ENCODE data around the gene SBK2.
"Not testable (repeated sequence)": the region's sequence is repeated elsewhere in the genome, so short reads cannot be mapped to it uniquely, and the experiment has no call there.

The SBK2 gene

DNA sequence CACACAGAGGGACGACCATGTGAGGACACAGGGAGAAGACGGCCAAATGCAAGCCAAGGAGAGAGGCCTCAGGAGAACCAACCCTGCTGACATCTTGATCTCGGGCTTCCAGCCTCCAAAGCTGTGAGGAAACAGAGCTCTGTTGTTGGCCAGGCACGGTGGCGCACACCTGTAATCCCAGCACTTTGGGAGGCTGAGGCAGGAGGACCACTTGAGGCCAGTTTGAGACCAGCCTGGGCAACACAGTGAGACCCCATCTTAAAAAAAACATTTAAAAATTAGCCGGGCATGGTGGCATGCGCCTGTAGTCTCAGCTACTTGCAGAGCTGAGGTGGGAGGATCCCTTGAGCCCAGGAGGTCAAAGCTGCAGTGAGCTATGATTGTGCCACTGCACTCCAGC, 2.7 kb downstream of the SBK2 start:
- not testable (repeated sequence) for DNase-seq

DNA sequence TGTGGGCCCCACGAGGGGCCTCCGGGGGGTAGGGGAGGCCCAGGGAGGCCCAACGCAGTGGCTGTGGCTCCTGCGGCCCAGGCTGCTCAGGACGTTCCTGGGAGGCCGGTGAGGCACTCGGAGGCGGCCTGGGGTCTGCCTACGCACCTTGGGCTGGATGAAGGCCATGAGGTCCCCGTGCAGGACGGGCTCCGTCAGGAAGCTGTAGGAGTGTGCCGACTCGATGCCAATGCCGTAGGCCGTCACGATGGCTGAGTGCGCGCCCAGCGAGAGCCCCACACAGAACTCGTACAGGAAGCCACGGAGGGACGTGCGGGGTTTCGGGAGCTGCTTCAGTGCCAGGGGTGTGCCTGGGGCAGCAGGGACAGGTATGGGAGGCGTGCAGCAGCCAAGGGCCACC, 5.9 kb downstream of the SBK2 start:
- no peak for DNase-seq

DNA sequence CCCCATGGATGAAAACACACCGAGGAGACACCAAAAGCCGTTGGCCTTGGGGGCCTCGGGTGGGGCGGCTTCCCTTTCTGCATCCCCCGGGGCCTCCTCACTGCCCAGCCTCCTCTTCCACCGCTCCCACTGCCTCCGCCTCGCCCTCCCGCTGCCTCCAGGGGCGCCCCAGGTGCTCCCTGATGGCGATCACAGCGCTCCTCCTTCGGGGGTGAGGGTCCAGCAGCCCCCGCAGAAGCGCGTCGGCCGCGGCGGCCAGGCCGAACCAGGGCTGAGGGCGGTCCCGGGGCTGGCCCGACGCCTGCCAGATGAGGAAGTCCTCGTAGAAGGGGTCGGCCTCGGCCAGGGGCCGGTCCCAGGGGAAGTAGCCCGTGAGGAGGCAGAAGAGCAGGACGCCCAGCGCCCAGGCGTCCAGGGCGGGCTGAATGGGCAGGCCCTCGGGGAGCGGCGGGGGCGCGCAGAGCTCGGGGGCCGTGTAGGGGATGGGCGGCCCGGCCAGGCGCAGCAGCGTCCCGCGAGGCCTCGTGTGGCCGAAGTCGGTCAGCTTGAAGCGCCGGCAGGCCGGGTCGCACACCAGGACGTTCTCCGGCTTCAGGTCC, 7.2 kb downstream of the SBK2 start:
- no peak for DNase-seq

DNA sequence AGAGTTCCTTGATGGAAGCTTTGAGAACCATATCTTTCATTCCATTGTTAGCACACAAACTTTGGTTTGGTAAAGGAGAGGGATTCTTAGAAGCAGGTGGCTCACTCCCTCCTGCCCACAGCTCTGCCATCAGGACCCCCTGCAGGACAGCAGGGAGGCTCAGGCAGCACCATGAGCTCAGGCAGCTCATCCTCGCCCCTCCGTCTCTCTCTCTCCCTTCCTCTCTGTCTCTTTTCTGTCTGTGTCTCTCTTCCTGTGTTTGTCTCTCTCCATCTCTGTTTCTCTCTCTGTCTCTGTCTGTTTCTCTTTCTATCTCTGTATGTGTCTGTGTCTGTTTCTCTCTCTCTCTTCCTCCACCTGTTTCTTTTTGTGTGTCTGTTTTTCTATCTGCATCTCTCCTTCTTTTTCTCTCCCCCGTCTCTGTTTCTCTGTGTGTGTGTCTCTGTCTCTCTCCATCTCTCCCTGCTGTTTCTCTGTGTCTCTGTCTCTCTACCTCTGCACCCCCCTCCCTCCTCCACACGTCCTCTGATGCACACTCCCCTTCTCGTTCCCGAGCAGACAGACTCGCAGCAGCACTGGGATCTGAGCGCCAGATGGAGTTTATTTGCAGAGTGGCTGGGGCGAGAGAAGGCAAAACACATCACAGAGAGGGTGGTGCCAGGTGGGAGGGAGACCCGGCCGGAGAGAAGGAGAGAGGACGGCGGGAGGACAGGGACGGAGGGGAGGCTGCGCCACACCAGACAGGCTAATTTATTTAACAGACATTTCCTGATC, 8.7 kb downstream of the SBK2 start:
- DNase-seq = no peak

DNA sequence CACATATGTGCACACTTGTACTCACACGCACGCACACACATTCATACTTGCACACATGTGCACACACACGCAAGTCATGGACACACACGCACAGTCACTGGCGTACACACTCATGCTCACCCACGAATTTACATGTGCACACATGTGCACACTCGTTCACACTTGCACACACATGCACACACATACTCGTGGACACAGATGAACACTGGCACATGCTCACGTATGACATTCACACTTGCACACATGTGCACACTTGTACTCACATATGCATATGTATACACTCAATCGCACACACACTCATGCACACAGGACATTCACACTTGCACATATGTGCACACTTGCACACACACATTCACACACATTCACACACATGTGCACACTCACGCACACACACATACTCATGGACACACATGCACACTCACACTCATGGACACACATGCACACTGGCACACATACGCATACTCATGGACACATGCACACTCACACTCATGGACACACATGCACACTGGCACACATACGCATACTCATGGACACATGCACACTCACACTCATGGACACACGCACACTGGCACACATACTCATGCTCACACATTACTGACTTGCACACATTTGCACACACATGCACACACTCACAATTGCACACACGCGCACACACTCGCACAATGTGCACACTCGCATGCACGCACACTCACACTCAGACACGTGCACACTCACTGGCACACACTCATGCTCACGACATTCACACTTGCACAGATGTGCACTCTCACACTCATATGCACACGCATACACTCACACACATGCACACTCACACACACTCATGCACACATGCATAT, 9.5 kb downstream of the SBK2 start:
- no peak for DNase-seq

DNA sequence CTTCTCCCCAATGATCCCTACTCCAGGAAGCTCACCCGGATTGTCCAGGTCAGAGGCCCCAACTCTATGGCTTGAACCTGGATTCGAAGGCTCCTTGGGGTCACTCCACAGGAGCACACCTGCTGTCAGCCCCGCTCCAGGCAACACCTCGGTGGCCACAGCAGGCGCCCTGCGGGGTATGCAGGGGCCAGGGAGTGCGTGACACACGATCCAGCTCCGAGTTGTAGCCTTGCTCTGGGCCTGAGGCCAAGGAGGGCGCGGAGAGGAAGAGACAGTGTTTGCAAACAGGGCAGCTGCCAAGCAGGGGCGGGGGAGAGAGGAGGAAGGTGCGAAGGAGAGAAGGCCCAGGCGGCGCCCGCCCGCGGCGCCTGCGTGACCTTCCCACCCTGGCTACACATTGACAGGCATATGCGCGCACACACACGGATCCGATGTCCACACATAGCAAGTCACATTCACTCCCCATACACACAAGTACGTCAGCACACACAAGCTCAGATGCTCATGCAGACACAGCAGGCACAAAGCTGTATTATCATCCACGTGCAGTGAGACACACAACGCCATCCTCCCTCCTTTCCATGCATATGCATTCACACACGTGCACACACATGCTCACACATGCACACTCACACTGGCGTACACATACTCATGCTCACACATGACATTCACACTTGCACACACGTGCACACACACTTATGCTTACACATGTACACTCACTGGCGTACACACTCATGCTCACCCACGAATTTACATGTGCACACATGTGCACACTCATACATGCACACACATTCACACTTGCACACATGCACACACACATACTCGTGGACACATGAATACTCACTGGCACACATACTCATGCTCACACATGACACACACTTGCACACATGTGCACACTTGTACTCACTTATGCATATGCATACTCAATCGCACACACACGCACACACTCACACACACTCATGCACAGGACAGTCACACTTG, 10.4 kb downstream of the SBK2 start:
- no peak for DNase-seq

DNA sequence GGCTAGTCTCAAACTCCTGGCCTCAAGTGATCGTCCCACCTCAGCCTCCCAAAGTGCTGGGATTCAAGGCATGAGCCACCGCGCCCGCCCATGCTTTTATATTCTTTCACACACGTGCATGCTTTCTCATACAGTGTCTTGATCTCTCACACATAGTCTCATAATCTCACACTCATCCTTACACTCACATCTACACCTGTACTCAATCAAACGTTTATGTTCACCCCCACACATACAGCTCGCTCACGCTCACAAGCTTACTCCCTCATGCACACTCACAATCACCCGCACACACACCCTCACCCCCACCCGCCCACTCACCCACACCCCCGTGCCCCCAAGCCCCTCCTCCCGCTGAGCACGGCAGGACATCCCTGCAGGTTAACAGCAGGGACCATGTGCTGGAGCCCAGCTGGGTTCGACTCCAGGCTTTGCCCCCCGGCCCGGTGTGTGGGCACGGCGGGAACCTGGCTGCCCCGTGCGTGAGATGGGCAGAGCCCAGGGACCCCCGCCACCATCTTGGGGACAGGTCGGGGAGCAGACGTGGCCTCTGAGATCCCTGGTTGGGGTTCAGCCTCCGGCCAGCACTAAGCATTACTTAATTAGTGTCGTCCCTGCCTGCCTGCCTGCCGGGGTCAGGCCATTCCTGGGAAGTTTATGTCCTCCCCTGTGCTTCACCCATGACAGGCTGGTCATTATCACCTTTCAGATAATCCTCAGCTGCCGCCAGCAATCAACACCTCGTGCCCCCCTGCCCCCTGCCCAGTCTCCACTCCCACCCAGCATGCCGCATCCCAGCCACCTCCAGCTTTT, 11.4 kb downstream of the SBK2 start:
- DNase-seq = no peak

DNA sequence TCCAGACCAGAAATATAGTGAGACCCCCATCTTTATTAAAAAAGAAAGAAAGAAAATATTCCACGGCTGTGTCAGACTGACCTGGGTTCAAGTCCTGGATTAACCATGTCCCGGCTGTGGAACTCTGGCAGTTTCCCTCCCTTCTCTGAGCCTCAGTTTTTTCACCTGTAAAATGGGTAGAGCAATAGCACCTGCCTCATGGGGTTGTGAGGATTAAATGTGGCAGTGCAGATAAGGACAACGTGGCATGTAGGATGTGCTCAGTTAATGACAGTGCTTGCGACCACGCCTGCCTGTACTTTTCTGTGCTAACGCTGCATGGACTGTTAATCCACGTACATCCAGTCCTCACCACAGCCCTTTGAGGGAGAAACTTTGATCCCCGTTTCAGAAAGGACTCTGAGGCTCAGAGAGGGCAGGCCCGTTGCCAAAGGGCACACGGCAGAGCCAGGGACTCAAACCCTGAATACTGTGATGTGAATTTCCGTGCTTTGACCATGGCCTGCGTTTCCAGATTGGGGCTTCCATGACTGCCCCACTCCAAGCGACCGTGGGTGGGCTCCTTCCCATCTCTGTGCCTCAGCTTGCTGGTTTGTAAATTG, 16.1 kb downstream of the SBK2 start:
- no peak for DNase-seq

DNA sequence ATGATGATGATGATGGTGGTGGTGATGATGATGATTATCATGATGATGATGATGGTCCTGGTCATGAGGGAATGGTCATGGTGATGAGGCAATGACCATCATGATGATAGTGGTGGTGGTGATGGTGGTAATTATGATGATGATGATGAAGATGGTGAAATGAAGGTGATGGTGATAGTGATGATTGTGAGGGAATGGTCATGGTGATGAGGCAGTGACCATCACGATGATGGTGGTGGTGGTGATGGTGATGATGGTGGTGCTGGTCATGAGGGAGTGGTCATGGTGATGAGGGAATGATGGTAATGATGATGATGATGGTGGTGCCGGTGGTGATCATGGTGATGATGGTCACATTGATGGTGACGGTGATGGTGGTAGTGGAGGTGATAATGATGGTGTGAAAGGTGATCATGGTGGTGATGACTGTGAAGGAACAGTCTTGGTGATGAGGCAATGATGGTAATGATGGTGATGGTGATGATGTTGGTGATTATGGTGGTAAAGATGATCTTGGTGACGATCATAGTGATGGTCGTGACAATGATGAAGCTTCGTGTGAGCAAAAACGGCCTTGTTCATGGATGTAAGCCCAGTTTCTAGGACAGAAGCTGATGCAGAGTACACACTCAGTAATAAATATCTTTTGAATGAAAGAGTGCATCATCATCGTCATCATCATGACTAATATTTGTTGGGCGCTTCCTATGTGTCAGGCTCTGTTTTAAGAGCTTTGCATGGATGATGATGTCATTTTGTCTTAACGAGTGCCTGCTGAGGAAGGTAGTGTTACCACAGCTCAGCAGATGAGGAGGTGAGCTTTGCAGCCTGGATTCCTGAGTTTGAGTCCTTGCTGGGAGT, 17.3 kb downstream of the SBK2 start:
- DNase-seq = no peak

DNA sequence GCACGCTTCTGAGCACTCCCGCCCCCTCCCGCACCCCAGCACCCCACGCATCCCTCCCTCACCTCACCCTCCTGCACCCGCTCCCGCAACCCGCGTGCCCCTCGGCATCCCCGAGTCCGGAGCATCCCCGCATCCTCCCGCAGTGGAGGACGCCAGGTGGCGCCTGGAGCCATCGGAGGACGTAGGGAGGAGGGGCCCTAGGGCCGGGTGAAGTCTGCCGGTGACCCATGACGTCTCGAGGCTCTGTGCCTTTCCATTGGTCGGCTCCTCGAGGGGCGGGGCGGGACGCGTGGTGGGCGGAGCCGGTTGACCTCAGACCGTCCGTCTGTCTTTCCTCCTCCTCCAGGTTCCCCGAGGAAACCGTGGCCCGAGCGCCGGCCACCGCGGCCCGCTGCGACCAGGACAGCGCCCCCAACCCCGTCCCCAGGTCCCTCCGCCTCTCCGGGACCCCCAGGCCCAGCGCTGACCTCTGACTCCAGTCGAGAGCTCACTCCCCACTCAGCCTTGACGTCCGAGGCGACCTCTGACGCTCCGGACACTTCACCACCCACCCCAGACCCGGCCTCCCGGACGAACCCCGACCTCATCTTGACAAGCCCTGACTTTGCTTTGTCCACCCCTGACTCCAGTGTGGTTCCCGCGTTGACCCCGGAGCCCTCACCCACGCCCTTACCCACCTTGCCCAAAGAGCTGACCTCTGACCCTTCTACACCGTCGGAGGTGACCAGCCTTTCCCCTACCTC, 19.9 kb downstream of the SBK2 start:
- DNase-seq = peak; percentile 91 to 93

DNA sequence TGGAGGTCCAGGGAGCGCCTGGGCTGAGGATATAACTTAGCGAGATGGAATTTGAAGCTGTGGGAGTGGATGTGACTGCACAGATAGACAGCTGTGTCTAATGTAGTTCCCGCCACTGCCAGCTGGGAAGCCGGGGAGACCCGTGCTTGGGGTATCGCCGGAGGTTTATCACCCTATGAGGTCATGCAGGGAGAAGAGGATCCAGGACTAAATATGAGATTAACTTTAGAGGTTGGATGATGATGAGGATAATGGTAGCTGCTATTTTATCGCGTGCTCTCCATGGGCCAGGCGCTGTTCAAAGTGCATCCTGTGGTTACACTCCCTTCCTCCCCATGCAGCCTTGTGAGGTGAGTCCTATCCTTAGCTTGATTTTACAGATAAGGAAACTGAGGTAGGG, 28.8 kb downstream of the SBK2 start:
- no peak for DNase-seq

DNA sequence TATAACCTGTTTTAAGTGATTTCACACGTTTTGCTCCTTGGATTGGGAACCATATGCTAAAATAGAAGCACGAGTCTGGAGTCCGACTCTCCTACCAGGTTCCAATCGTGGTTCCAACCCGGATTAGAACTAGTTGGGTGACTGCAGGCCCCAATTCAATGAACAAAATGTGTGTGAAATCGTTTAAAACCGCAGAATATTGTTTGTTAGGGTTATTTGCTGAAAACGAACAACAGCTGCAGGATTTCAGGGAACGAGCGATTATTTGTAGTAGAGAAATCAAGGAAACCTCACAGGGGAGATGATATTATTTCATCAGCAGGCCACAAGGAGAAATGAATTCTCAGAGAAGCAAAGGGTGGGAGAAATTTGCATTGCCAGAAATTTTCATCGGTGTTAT, 32.0 kb downstream of the SBK2 start:
- DNase-seq = no peak

DNA sequence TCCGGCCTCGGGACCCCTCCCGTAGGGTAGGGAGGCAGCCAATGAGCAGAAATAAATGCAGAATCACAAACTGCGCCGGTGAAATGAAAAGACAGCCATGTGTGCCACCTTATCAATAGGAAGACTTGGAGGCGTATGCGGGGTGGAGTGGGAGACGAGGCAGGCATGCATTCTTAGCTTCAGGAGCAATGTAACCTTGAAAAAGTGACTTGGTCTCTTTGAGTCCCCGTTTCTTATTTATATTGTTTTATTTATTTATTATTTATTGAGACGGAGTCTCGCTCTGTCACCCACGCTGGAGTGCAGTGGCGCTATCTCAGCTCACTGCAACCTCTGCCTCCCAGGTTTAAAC, 32.7 kb downstream of the SBK2 start:
- no peak for DNase-seq

DNA sequence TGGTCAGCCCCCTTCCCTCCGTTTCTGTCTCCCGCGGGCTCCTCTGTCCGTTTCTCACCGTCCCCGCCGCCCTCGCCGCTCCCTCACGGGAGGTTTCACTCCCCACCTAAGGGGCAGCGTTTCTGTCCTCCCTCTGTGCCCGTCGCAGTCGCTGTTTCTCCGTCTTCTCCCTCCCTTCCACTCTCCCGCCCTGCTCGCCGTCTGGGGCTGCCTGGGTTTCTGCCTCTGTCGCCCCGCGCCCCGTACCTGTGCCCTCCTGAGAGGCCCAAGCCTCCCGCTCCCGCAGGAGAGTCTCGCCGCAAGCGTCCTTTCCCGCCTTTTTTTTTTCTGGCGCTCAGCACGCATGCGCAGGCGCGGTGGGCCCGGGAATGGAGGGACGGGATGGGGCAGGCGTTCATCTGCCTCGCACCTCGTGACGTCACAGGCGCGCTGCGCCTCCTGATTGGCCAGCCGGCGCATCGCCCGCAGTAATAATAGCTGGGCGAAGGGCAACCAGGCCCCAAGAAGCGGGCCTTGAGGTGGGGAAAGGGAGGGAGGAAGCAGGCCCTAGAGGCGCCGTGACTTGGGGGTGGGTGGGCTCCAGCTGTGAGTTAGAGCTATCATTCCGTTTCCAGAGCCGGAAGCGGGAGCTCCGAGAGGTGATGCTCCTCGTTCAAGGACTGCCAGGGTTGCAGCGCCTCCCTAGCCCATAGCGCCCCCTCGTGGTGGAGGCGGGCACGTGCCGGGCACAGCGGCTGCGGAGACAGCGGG, 33.3 kb downstream of the SBK2 start:
- peak; percentile 92 to 93 for DNase-seq

DNA sequence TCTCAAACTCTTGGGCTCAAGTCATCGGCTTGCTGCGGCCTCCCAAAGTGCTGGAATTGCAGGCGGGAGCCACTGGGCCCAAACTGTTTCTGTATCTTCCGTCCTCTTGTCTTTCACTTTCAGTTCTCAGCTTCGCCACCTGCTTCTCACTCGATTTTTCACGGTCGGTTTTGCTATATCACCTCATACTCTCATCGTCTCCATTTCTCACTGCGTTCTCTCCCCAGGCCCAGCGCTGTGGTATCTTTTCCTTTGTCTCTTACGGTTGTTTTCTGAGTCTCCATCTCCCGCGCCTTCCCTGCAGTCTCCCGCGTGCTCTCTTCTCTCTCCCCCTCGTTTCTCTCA, 33.8 kb downstream of the SBK2 start:
- no peak for DNase-seq

DNA sequence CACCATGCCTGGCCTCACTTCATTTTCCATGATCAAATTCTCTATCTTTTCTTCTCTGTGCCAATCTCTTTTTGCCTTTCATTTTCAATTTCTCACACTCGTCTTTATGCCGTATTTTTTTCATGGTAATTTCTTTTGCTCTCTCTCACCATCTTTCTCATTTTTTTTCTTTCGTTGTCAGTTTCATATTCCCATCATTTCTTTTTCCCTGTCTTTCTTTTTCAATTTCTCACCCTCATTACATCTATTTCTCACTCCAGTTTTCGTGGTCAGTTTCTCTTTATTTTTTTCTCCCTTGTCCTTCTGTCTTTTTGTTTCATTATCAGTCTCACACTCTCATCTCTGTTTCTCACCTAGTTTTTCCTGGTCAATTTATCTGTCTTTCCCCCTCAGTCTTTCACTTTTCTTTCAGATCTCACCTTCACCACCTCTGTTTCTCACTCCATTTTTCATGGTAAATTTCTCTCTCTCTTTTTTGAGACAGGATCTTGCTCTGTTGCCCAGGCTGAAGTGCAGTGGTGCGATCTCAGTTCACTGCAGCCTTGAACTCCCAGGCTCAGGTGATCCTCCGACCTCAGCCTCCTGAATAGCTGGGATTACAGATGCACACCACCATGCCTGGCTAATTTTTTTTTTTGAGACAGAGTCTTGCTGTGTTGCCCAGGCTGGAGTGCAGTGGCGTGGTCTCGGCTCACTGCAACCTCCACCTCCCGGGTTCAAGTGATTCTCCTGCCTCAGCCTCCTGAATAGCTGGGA, 34.6 kb downstream of the SBK2 start:
- DNase-seq = no peak

DNA sequence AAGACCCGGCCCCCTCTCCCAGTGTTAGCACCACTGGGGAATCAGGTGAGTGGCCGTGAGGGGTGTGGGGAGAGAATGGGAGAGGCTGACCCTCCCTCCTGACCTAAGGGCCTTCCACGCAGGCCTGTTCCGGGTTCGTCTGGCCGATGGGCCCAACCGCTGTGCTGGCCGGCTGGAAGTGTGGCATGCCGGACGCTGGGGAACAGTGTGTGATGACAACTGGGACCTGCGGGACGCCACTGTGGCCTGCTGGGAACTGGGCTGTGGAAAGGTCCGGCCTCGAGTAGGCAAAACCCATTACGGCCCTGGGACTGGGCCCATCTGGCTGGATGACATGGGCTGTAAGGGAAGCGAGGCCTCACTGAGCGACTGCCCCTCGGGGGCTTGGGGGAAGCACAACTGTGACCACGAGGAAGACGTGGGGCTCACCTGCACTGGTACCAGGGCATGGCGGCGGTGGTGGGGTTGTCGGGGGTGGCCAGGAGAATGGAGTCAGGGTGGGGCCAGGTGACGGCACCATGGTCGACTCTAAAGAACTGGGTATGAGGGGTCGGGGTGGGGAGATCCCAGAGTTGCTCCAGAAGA, 36.5 kb downstream of the SBK2 start:
- no peak for DNase-seq

Data from CD4-positive, alpha-beta T cell treated with Interferon alpha-2 for 1 hour (primary cell).